ENCODE results near the gene PLEKHH3.
"Not testable (repeated sequence)": the region's sequence is repeated elsewhere in the genome, so short reads cannot be mapped to it uniquely, and the experiment has no call there.

PLEKHH3 gene

GRCh38 chr17:42673885-42674754, 2.7 kb downstream of the PLEKHH3 start:
- DNase-seq (ENCODE audit: low read depth), result no peak
- H3K4me3 ChIP-seq (ENCODE audit: low read depth, low read length), result peak overlapping the region; percentile 89

GRCh38 chr17:42673266-42673884, 3.4 kb downstream of the PLEKHH3 start:
- H3K4me3 ChIP-seq (ENCODE audit: low read depth, low read length), result no peak overlapping the region
- DNase-seq (ENCODE audit: low read depth), result no peak

GRCh38 chr17:42672038-42672437, 4.8 kb downstream of the PLEKHH3 start:
- no peak overlapping the region for H3K4me3 ChIP-seq (ENCODE audit: low read depth, low read length)
- no peak for DNase-seq (ENCODE audit: low read depth)

- H3K4me3 ChIP-seq (ENCODE audit: low read depth, low read length), result no peak overlapping the region
- DNase-seq (ENCODE audit: low read depth), result no peak
These were observed 5.8 kb downstream of the PLEKHH3 start for GRCh38 chr17:42670789-42671657.

GRCh38 chr17:42669977-42670788, 6.6 kb downstream of the PLEKHH3 start:
- no peak overlapping the region for H3K4me3 ChIP-seq (ENCODE audit: low read depth, low read length)
- no peak for DNase-seq (ENCODE audit: low read depth)

GRCh38 chr17:42669705-42669976, 7.2 kb downstream of the PLEKHH3 start:
- H3K4me3 ChIP-seq (ENCODE audit: low read depth, low read length), result no peak overlapping the region
- DNase-seq (ENCODE audit: low read depth), result no peak

GRCh38 chr17:42667088-42667951, 9.5 kb downstream of the PLEKHH3 start:
- H3K4me3 ChIP-seq (ENCODE audit: low read depth, low read length), result no peak overlapping the region
- DNase-seq (ENCODE audit: low read depth), result no peak

GRCh38 chr17:42666126-42666525, 10.7 kb downstream of the PLEKHH3 start:
- DNase-seq (ENCODE audit: low read depth); H3K4me3 ChIP-seq (ENCODE audit: low read depth, low read length): not testable (repeated sequence)

GRCh38 chr17:42665581-42666001, 11.2 kb downstream of the PLEKHH3 start:
- no peak overlapping the region for H3K4me3 ChIP-seq (ENCODE audit: low read depth, low read length)
- DNase-seq (ENCODE audit: low read depth), result no peak

- no peak for DNase-seq (ENCODE audit: low read depth)
- H3K4me3 ChIP-seq (ENCODE audit: low read depth, low read length), result peak overlapping the region; percentile 27
These were observed 16.0 kb downstream of the PLEKHH3 start for GRCh38 chr17:42660692-42661345.

GRCh38 chr17:42659932-42660274, 16.9 kb downstream of the PLEKHH3 start:
- peak overlapping the region; percentile 78 for H3K4me3 ChIP-seq (ENCODE audit: low read depth, low read length)
- DNase-seq (ENCODE audit: low read depth), result not testable (repeated sequence)

GRCh38 chr17:42659079-42659931, 17.5 kb downstream of the PLEKHH3 start, which contains the start of gene TUBG2:
Gene TUBG2 (plus strand): TSS chr17:42659284. CDS start chr17:42659504, 220 bp downstream.
- DNase-seq (ENCODE audit: low read depth), result no peak
- H3K4me3 ChIP-seq (ENCODE audit: low read depth, low read length), result peak within 1 kb of the TSS; percentile 78

GRCh38 chr17:42657824-42658588, 18.8 kb downstream of the PLEKHH3 start:
- DNase-seq (ENCODE audit: low read depth), result no peak
- no peak overlapping the region for H3K4me3 ChIP-seq (ENCODE audit: low read depth, low read length)

GRCh38 chr17:42655528-42655927, 21.3 kb downstream of the PLEKHH3 start:
- no peak for DNase-seq (ENCODE audit: low read depth)

GRCh38 chr17:42653179-42654124, 23.3 kb downstream of the PLEKHH3 start:
- peak overlapping the region; percentile 33 for H3K4me3 ChIP-seq (ENCODE audit: low read depth, low read length)
- no peak for DNase-seq (ENCODE audit: low read depth)

More at GRCh38 chr17:42655528-42655927, 21.3 kb downstream of the PLEKHH3 start:
- no peak overlapping the region for H3K4me3 ChIP-seq (ENCODE audit: low read depth, low read length)

All from skeletal muscle cell (primary cell).